H1 (cell line): ENCODE measurements around the gene CD79A. TPM values are rescaled to one million over a fixed set of nuclear protein-coding genes. Genes with fewer than 3 reads are reported as not detected.
A peak's percentile ranks its signal among the peaks of the same experiment; 100 is the strongest.

Experiments
- CTCF ChIA-PET: fragments of 300-600 bp; sonication (Branson Sonifier 250); formaldehyde crosslinking; loops from one replicate; lab custom pipeline; 2021; ENCODE audit not compliant: partially characterized antibody; lab: Charles Lee
- POLR2A ChIA-PET: fragments of 300-600 bp; sonication (Branson Sonifier 250); formaldehyde crosslinking; loops from one replicate; lab custom pipeline; 2021; ENCODE audit warnings: inconsistent platforms; ENCODE audit not compliant: partially characterized antibody; lab: Charles Lee
- DNase-seq, 2 experiments: peaks; one replicate each; pipeline versions ENCODE4 v3.0.0 to v3.0.0-alpha.2; 2010 to 2022; ENCODE audit warnings: low spot score in 2 of 2, low read depth in 1 of 2, mixed read lengths in 1 of 2
- FAIRE-seq: peaks from 2 replicates; lab custom pipeline; 2011; peaks lifted over from hg19 to GRCh38; lab: Jason Lieb, UNC
- H2AFZ ChIP-seq: 2 replicates; pipeline ENCODE4 v1.8.1; 2012; ENCODE audit warnings: low read length, inconsistent platforms
- H2AK5ac ChIP-seq: 2 replicates; pipeline ENCODE4 v1.6.1; 2013; ENCODE audit warnings: low read depth, low read length
- H2BK120ac ChIP-seq: replicated peaks from 2 replicates; pipeline ENCODE3; 2013; ENCODE audit warnings: low read depth, low read length, inconsistent platforms
- H2BK12ac ChIP-seq: 2 replicates; pipeline ENCODE4 v1.6.1; 2013; ENCODE audit warnings: low read depth, low read length
- H2BK15ac ChIP-seq: 2 replicates; pipeline ENCODE4 v1.6.1; 2013; ENCODE audit warnings: low read length
- H2BK20ac ChIP-seq: 2 replicates; pipeline ENCODE4 v1.6.1; 2013; ENCODE audit warnings: low read length
- H2BK5ac ChIP-seq: 2 replicates; pipeline ENCODE4 v1.6.1; 2013; ENCODE audit warnings: low read depth, low read length
- H3K14ac ChIP-seq: 2 replicates; pipeline ENCODE4 v1.6.1; 2013; ENCODE audit warnings: inconsistent platforms; ENCODE audit not compliant: insufficient read length
- H3K18ac ChIP-seq: 2 replicates; pipeline ENCODE4 v1.6.1; 2013; ENCODE audit warnings: low read length; ENCODE audit errors: extremely low read depth
- H3K23ac ChIP-seq: 2 replicates; pipeline ENCODE4 v1.6.1; 2013; ENCODE audit warnings: inconsistent platforms; ENCODE audit not compliant: insufficient read length
- H3K23me2 ChIP-seq: 2 replicates; pipeline ENCODE4 v1.6.1; 2013; ENCODE audit warnings: low read depth, low read length
- H3K27ac ChIP-seq: 2 replicates; pipeline ENCODE4 v1.6.1; 2011; ENCODE audit warnings: low read depth, low read length, inconsistent platforms
- H3K27me3 ChIP-seq, 4 experiments: replicated peaks in 1 of 4; 1 replicate in 1 of 4; 2 replicates in 3 of 4; pipeline versions ENCODE4 v1.6.1 to v1.8.1; 2011 to 2013; ENCODE audit warnings: low read length in 3 of 4, mild to moderate bottlenecking in 3 of 4, inconsistent platforms in 2 of 4, mixed read lengths in 2 of 4, moderate library complexity in 1 of 4; ENCODE audit not compliant: control insufficient read depth in 3 of 4, insufficient read depth in 3 of 4; ENCODE audit errors: extremely low read depth in 1 of 4
- H3K36me3 ChIP-seq, 4 experiments: 2 replicates each; pipeline versions ENCODE4 v1.6.1 to v1.8.1; 2011 to 2013; ENCODE audit warnings: mild to moderate bottlenecking in 4 of 4, low read length in 3 of 4, moderate library complexity in 2 of 4, control low read depth in 1 of 4, inconsistent platforms in 1 of 4; ENCODE audit not compliant: insufficient read depth in 4 of 4, control insufficient read depth in 2 of 4
- H3K4ac ChIP-seq: replicated peaks from 2 replicates; pipeline ENCODE3; 2013; ENCODE audit warnings: low read length, low read depth, mixed read lengths, inconsistent platforms; ENCODE audit not compliant: insufficient read length
- H3K4me1 ChIP-seq, 4 experiments: replicated peaks in 1 of 4; 1 replicate in 1 of 4; 2 replicates in 3 of 4; pipeline versions ENCODE4 v1.6.1 to v1.8.1; 2011 to 2013; ENCODE audit warnings: low read length in 3 of 4, inconsistent platforms in 2 of 4, mixed read lengths in 1 of 4; ENCODE audit not compliant: insufficient read depth in 4 of 4, control insufficient read depth in 3 of 4
- H3K4me2 ChIP-seq, 2 experiments: 2 replicates each; pipeline versions ENCODE4 v1.6.1 to v1.8.1; 2011 to 2013; ENCODE audit warnings: low read depth in 2 of 2, low read length in 2 of 2, control low read depth in 1 of 2, inconsistent platforms in 1 of 2, mild to moderate bottlenecking in 1 of 2; ENCODE audit not compliant: insufficient read depth in 1 of 2
- H3K4me3 ChIP-seq, 4 experiments: fragments of 200-600, 300-600 bp in 1 of 4; sonication (generic), shearing (Covaris generic), sonication (Bioruptor Twin) in 1 of 4; 2 replicates each; pipeline versions ENCODE4 v1.5.1 to v1.8.1; 2011 to 2016; ENCODE audit warnings: low read length in 4 of 4, low read depth in 3 of 4, control low read depth in 2 of 4, inconsistent platforms in 2 of 4, mild to moderate bottlenecking in 2 of 4, mixed read lengths in 1 of 4, moderate library complexity in 1 of 4; ENCODE audit not compliant: insufficient read depth in 2 of 4; ENCODE audit errors: extremely low read depth in 1 of 4
- H3K56ac ChIP-seq: replicated peaks from 2 replicates; pipeline ENCODE3; 2013; ENCODE audit warnings: low read depth, mild to moderate bottlenecking, mixed read lengths, low read length, inconsistent platforms; ENCODE audit not compliant: insufficient read length
- H3K79me1 ChIP-seq: 2 replicates; pipeline ENCODE4 v1.6.1; 2013; ENCODE audit warnings: low read depth, low read length, control low read depth
- H3K79me2 ChIP-seq, 2 experiments: 2 replicates each; pipeline versions ENCODE4 v1.6.1 to v1.8.1; 2012 to 2013; ENCODE audit warnings: low read length in 2 of 2, mild to moderate bottlenecking in 2 of 2, inconsistent platforms in 1 of 2; ENCODE audit not compliant: insufficient read depth in 2 of 2, control insufficient read depth in 1 of 2
- H3K9ac ChIP-seq, 4 experiments: replicated peaks in 1 of 4; 1 replicate in 1 of 4; 2 replicates in 3 of 4; pipeline versions ENCODE4 v1.6.1 to v1.8.1; 2011 to 2013; ENCODE audit warnings: low read depth in 3 of 4, low read length in 3 of 4, control low read depth in 2 of 4, mild to moderate bottlenecking in 2 of 4, moderate library complexity in 2 of 4, inconsistent platforms in 1 of 4; ENCODE audit errors: extremely low read depth in 1 of 4
- H3K9me3 ChIP-seq, 2 experiments: 2 replicates each; pipeline versions ENCODE4 v1.6.1 to v1.8.1; 2012 to 2013; ENCODE audit warnings: mild to moderate bottlenecking in 2 of 2, moderate library complexity in 2 of 2, control low read depth in 1 of 2, inconsistent platforms in 1 of 2, low read depth in 1 of 2, low read length in 1 of 2, mixed read lengths in 1 of 2; ENCODE audit not compliant: insufficient read depth in 2 of 2
- H4K20me1 ChIP-seq, 2 experiments: replicated peaks in 1 of 2; 2 replicates each; pipeline versions ENCODE3 to v1.8.1; 2011 to 2013; ENCODE audit warnings: inconsistent platforms in 2 of 2, low read length in 2 of 2, mild to moderate bottlenecking in 1 of 2; ENCODE audit not compliant: insufficient read depth in 2 of 2, control insufficient read depth in 1 of 2
- H4K5ac ChIP-seq: 2 replicates; pipeline ENCODE4 v1.6.1; 2013; ENCODE audit warnings: low read length, low read depth, mixed read lengths, inconsistent platforms; ENCODE audit not compliant: insufficient read length
- H4K8ac ChIP-seq: 2 replicates; pipeline ENCODE4 v1.8.0; 2013; ENCODE audit warnings: mild to moderate bottlenecking, moderate library complexity, low read length, inconsistent platforms; ENCODE audit not compliant: insufficient read depth; ENCODE audit errors: extremely low read depth
- H4K91ac ChIP-seq: replicated peaks from 2 replicates; pipeline ENCODE3; 2013; ENCODE audit warnings: low read length, mixed read lengths, inconsistent platforms; ENCODE audit not compliant: insufficient read length
- EGR1 ChIP-seq: IDR thresholded peaks from 2 replicates; pipeline ENCODE4 v1.6.1; 2011; ENCODE audit warnings: low read depth, low read length, borderline replicate concordance
- GTF2F1 ChIP-seq: IDR thresholded peaks from 2 replicates; pipeline ENCODE4 v1.6.1; 2012; ENCODE audit warnings: low read depth, low read length, improper control_type of control experiment, borderline replicate concordance
- NANOG ChIP-seq: IDR thresholded peaks from 2 replicates; pipeline ENCODE4 v1.6.1; 2011; ENCODE audit warnings: low read length, low read depth, mild to moderate bottlenecking, inconsistent platforms; ENCODE audit not compliant: insufficient read depth, poor library complexity, severe bottlenecking
- POU5F1 ChIP-seq: IDR thresholded peaks from 2 replicates; pipeline ENCODE4 v1.6.1; 2011; ENCODE audit warnings: low read depth, mild to moderate bottlenecking, low read length, moderate library complexity
- RBBP5 ChIP-seq: IDR thresholded peaks from 2 replicates; pipeline ENCODE4 v1.7.1; 2012; ENCODE audit warnings: low read depth, mild to moderate bottlenecking, inconsistent platforms, low read length, moderate library complexity, borderline replicate concordance
- TAF7 ChIP-seq: optimal IDR thresholded peaks from 2 replicates; pipeline ENCODE3; 2011; ENCODE audit warnings: low read depth, mild to moderate bottlenecking, inconsistent platforms, low read length, moderate library complexity, borderline replicate concordance
- TCF12 ChIP-seq: IDR thresholded peaks from 2 replicates; pipeline ENCODE4 v1.6.1; 2011; ENCODE audit warnings: low read depth, mild to moderate bottlenecking, low read length
- WGBS, 2 experiments: shearing (Covaris generic) in 1 of 2; methylation state at CpG; one replicate each; pipeline versions ENCODE4 v1.1.6 to v1.1.7; 2013 to 2015; ENCODE audit warnings: low lambda C conversion rate in 2 of 2, mixed read lengths in 2 of 2, inconsistent platforms in 1 of 2, low coverage in 1 of 2, missing lambda C conversion rate in 1 of 2; ENCODE audit not compliant: insufficient replicate concordance in 2 of 2, insufficient coverage in 1 of 2, insufficient read length in 1 of 2; ENCODE audit errors: extremely low coverage in 1 of 2, missing lambda C conversion rate in 1 of 2; 5-methylcytosine and 5-hydroxymethylcytosine counted together
- polyA plus RNA-seq, 7 experiments: library from polyadenylated mRNA; depleted of rRNA in 3 of 7; stranded (reverse) in 5 of 7; unstranded in 2 of 7; fragments of >200 nt in 5 of 7; fragments of 200-250 nt in 2 of 7; gene quantifications; 1 replicate in 5 of 7; 2 replicates in 1 of 7; 4 replicates in 1 of 7; pipeline versions ENCODE4 v1.2.1 to v1.2.3, GENCODE V29; 2011 to 2013; ENCODE audit warnings: missing spikeins in 2 of 7, mixed read lengths in 2 of 7
- total RNA-seq: library from RNA; stranded (reverse); fragmentation: NEBNext Ultra II Directional; extraction: Animal tissue kit (Norgen Biotek cat#: 25700); gene quantifications from 2 replicates; pipeline ENCODE4 v1.2.1, GENCODE V29; 2021
- TF ChIP-seq, protein P1 (sequence below): IDR thresholded peaks from 2 replicates; pipeline ENCODE4 v1.6.1; 2012; ENCODE audit warnings: low read length, inconsistent platforms
- TF ChIP-seq, protein P2 (sequence below): IDR thresholded peaks from 2 replicates; pipeline ENCODE4 v1.6.1; 2012; ENCODE audit warnings: inconsistent platforms
- TF ChIP-seq, protein P3 (sequence below): IDR thresholded peaks from 2 replicates; pipeline ENCODE4 v1.6.1; 2012; ENCODE audit warnings: inconsistent platforms

The CD79A gene
- total and polyA plus RNA-seq, 2 of the 8 experiments (the other 6 are each of a cell fraction or from before 2014, with no cell fraction given) = 0.54 to 0.77 TPM

DNA sequence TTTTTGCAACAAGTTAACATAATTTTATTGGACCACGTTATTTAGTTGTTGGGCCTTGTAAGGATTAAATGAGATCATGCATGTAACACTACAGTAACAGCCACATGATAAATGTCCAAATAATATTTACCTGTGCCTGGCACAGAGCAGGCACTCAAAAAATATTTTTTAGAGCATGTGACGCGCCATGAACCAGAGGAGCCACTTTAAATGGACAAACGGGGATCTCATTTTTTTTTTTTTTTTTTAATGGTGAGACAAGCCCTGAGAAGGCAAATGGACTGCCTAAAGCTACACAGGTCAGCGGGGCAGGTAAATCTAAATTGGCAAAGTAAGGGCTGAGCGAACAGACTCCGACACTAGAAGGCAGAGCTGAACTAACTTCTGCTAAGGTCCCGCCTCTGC is 17.9 kb upstream of the CD79A start:
- H3K79me2 ChIP-seq = peaks cover 22 to 41% of the 10 kb centered on the region in 2 experiments
- H2AFZ ChIP-seq = no peak overlapping the region
- no peak overlapping the region for H2BK15ac ChIP-seq
- H3K36me3 ChIP-seq = peaks cover 31 to 38% (median 34%) of the 10 kb centered on the region in 4 experiments
- no peak overlapping the region for H3K23ac ChIP-seq
- peaks cover 13% of the 10 kb centered on the region for H3K79me1 ChIP-seq
- peak; percentile 90 for FAIRE-seq
- ChIA-PET CTCF (interaction anchor here (1.0 to 2.7 kb wide), 7 partner anchors 9 to 106 kb away, joined by 3 to 12 read pairs (median 5); partner anchors contain the start of gene RABAC1), POLR2A (interaction anchor here (0.7 to 7.9 kb wide), 18 partner anchors 9 to 1199 kb away, joined by 3 to 200 read pairs (median 6); partner anchors contain the start of genes ARHGEF1, CD79A and DMAC2)
- H4K8ac ChIP-seq = no peak overlapping the region
- peak overlapping the region in 1 of 4 experiments; percentile 2; a peak in 1 of 7 replicates for H3K9ac ChIP-seq
- no peak overlapping the region for H4K5ac ChIP-seq
- H2BK5ac ChIP-seq = no peak overlapping the region; the same call in 1 of the 2 replicates
- H2BK12ac ChIP-seq = no peak overlapping the region
- peak overlapping the region in 3 of 4 experiments; percentile 3 to 99 (median 48); a peak in 5 of 8 replicates for H3K4me3 ChIP-seq
- 8% methylated on average over 8 of the region's 8 CpGs; no CpG with 5 or more reads in 1 of the 2 experiments for WGBS, 2 experiments
- no peak overlapping the region for H3K18ac ChIP-seq
- H3K4me1 ChIP-seq = peaks cover 3 to 22% (median 12%) of the 10 kb centered on the region in 4 experiments
- H3K27ac ChIP-seq = no peak overlapping the region; the same call in 1 of the 2 replicates
- peaks cover 6% of the 10 kb centered on the region for H3K23me2 ChIP-seq
- H2BK20ac ChIP-seq = no peak overlapping the region
- no peaks in the 10 kb centered on the region for H3K27me3 ChIP-seq
- no peak for DNase-seq
- peak overlapping the region; percentile 36 to 92; a peak in 3 of 4 replicates for H3K4me2 ChIP-seq
- no peaks in the 10 kb centered on the region for H3K9me3 ChIP-seq
- H4K20me1 ChIP-seq = peaks cover 11 to 16% of the 10 kb centered on the region in 2 experiments
- no peak overlapping the region for H4K91ac ChIP-seq
- H2BK120ac ChIP-seq = no peak overlapping the region
- no peak overlapping the region for H3K4ac ChIP-seq
- H2AK5ac ChIP-seq = no peak overlapping the region
- H3K56ac ChIP-seq = no peak overlapping the region
- H3K14ac ChIP-seq = no peak overlapping the region
- TF ChIP-seq TCF12 (no peak), GTF2F1 (no peak), TAF7 (no peak), RBBP5 (no peak), EGR1 (no peak), POU5F1 (no peak), NANOG (no peak)
- TF ChIP-seq, protein P1, sequence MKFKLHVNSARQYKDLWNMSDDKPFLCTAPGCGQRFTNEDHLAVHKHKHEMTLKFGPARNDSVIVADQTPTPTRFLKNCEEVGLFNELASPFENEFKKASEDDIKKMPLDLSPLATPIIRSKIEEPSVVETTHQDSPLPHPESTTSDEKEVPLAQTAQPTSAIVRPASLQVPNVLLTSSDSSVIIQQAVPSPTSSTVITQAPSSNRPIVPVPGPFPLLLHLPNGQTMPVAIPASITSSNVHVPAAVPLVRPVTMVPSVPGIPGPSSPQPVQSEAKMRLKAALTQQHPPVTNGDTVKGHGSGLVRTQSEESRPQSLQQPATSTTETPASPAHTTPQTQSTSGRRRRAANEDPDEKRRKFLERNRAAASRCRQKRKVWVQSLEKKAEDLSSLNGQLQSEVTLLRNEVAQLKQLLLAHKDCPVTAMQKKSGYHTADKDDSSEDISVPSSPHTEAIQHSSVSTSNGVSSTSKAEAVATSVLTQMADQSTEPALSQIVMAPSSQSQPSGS = no peak
- TF ChIP-seq, protein P2, sequence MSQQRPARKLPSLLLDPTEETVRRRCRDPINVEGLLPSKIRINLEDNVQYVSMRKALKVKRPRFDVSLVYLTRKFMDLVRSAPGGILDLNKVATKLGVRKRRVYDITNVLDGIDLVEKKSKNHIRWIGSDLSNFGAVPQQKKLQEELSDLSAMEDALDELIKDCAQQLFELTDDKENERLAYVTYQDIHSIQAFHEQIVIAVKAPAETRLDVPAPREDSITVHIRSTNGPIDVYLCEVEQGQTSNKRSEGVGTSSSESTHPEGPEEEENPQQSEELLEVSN = no peak
- TF ChIP-seq, protein P3, sequence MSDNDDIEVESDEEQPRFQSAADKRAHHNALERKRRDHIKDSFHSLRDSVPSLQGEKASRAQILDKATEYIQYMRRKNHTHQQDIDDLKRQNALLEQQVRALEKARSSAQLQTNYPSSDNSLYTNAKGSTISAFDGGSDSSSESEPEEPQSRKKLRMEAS = no peak
